Left ventricle myocardium inferior (tissue), 1 donor: Measurements from ENCODE around the gene B3GALT4. TPM values are rescaled to one million over a fixed set of nuclear protein-coding genes. Genes with fewer than 3 reads are reported as not detected.
"Not testable (repeated sequence)": the region's sequence is repeated elsewhere in the genome, so short reads cannot be mapped to it uniquely, and the experiment has no call there.

ENCODE experiments used
- DNase-seq: peaks from one replicate; pipeline ENCODE4 v3.0.0-alpha.2; 2020
- H3K27ac ChIP-seq: fragments of 200-600 bp; replicated peaks from 2 replicates; pipeline ENCODE4 v1.8.0; 2021
- H3K27me3 ChIP-seq: fragments of 200-600 bp; 2 replicates; pipeline ENCODE4 v1.8.0; 2021; ENCODE audit warnings: low read depth
- H3K36me3 ChIP-seq: fragments of 200-600 bp; 2 replicates; pipeline ENCODE4 v1.8.0; 2021
- H3K4me1 ChIP-seq: fragments of 200-600 bp; 2 replicates; pipeline ENCODE4 v1.8.0; 2021
- H3K4me3 ChIP-seq: fragments of 200-600 bp; 2 replicates; pipeline ENCODE4 v1.8.0; 2021; ENCODE audit warnings: mild to moderate bottlenecking, moderate library complexity
- H3K9me3 ChIP-seq: fragments of 200-600 bp; replicated peaks from 2 replicates; pipeline ENCODE4 v1.8.0; 2021
- CTCF ChIP-seq: fragments of 200-600 bp; IDR thresholded peaks from 2 replicates; pipeline ENCODE4 v1.8.0; 2021; ENCODE audit warnings: antibody characterized with exemption, mild to moderate bottlenecking, borderline replicate concordance
- intact Hi-C: fragments of 100-400 bp; cut with micrococcal nuclease; formaldehyde crosslinking; loops from one replicate; pipeline ENCODE4 v1.11.0; 2022
- total RNA-seq: library from RNA; stranded (reverse); fragmentation: NEBNext Ultra II Directional; extraction: Animal tissue kit (Norgen Biotek cat#: 25700); gene quantifications from one replicate; pipeline ENCODE4 v1.2.1, GENCODE V29; 2021
- donor health status: DM: no; HTN: yes; CAD: no; lungs with severe emphysema.

The B3GALT4 gene
- total RNA-seq, 1 donor from 2014 or later: 7.5 TPM

- peaks cover 58% of the 10 kb centered on the region for H3K36me3 ChIP-seq
- intact Hi-C loops: no loop called here
These were observed 4.4 kb upstream of the B3GALT4 start for GRCh38 chr6:33272275-33273128.

GRCh38 chr6:33273129-33273923, 3.6 kb upstream of the B3GALT4 start:
- no peak for TF ChIP-seq CTCF
- DNase-seq: no peak
- Histone ChIP-seq H3K27ac (peak overlapping the region; percentile 97), H3K36me3 (peaks cover 50% of the 10 kb centered on the region), H3K27me3 (no peaks in the 10 kb centered on the region), H3K9me3 (no peaks in the 10 kb centered on the region), H3K4me3 (peak overlapping the region; percentile 79), H3K4me1 (peaks cover 83% of the 10 kb centered on the region)
- intact Hi-C loops: no loop called here

More at GRCh38 chr6:33272275-33273128, 4.4 kb upstream of the B3GALT4 start:
- Histone ChIP-seq H3K4me3 (peak overlapping the region; percentile 79), H3K27ac (peak overlapping the region; percentile 97), H3K9me3 (no peaks in the 10 kb centered on the region), H3K27me3 (no peaks in the 10 kb centered on the region), H3K4me1 (peaks cover 74% of the 10 kb centered on the region)
- no peak for DNase-seq
- no peak for TF ChIP-seq CTCF

GRCh38 chr6:33273924-33274902, 2.7 kb upstream of the B3GALT4 start:
- intact Hi-C loops: no loop called here
- H3K9me3 ChIP-seq: no peaks in the 10 kb centered on the region
- H3K36me3 ChIP-seq: peaks cover 47% of the 10 kb centered on the region
- no peak overlapping the region for H3K4me3 ChIP-seq
- no peak overlapping the region for H3K27ac ChIP-seq
- no peak for TF ChIP-seq CTCF
- H3K4me1 ChIP-seq: peaks cover 91% of the 10 kb centered on the region
- DNase-seq: no peak
- H3K27me3 ChIP-seq: no peaks in the 10 kb centered on the region

GRCh38 chr6:33275795-33276580, 935 bp upstream of the B3GALT4 start:
- intact Hi-C loops, H3K27me3 ChIP-seq, DNase-seq, H3K9me3 ChIP-seq: not testable (repeated sequence)
- Histone ChIP-seq H3K36me3 (peaks cover 60% of the 10 kb centered on the region), H3K4me3 (peak overlapping the region; percentile 88), H3K4me1 (peaks cover 82% of the 10 kb centered on the region), H3K27ac (peak overlapping the region; percentile 97)

- intact Hi-C loops: no loop called here
- no peak for DNase-seq
These were observed 401 bp upstream of the B3GALT4 start for GRCh38 chr6:33276581-33276863.

More at GRCh38 chr6:33276581-33276863, 401 bp upstream of the B3GALT4 start:
- Histone ChIP-seq H3K27ac (peak overlapping the region; percentile 97), H3K36me3 (peaks cover 64% of the 10 kb centered on the region), H3K27me3 (no peaks in the 10 kb centered on the region), H3K9me3 (no peaks in the 10 kb centered on the region), H3K4me1 (peaks cover 77% of the 10 kb centered on the region), H3K4me3 (peak overlapping the region; percentile 88)
- TF ChIP-seq CTCF: no peak
